GM19240 (cell line): ENCODE data around the gene DDOST.

Experiments
- DNase-seq: peaks from one replicate; pipeline ENCODE4 v3.0.0; 2011; ENCODE audit warnings: low spot score; ENCODE audit not compliant: insufficient read length

The DDOST gene

GRCh38 chr1:20661207-20662109 lies at the start of gene DDOST:
DDOST (minus strand) TSS chr1:20661369; CDS start chr1:20661350, 19 bp downstream.
- peak; percentile 97 for DNase-seq

GRCh38 chr1:20710469-20711284 lies 49.5 kb upstream of the DDOST start:
- DNase-seq: no peak

- DNase-seq: no peak
Observed at GRCh38 chr1:20709868-20710267, 48.7 kb upstream of the DDOST start.

- no peak for DNase-seq
Observed at GRCh38 chr1:20708891-20709290, 47.7 kb upstream of the DDOST start.

- DNase-seq: no peak
Observed at GRCh38 chr1:20708057-20708456, 46.9 kb upstream of the DDOST start.

GRCh38 chr1:20706841-20707240 lies 45.7 kb upstream of the DDOST start:
- no peak for DNase-seq

GRCh38 chr1:20705203-20705755 lies 44.1 kb upstream of the DDOST start:
- DNase-seq: no peak

- DNase-seq: no peak
Observed at GRCh38 chr1:20704390-20705202, 43.4 kb upstream of the DDOST start.

GRCh38 chr1:20703124-20703756 lies 42.1 kb upstream of the DDOST start:
- DNase-seq: no peak

- no peak for DNase-seq
Observed at GRCh38 chr1:20702416-20702815, 41.2 kb upstream of the DDOST start.

- DNase-seq: no peak
Observed at GRCh38 chr1:20701847-20702246, 40.7 kb upstream of the DDOST start.

- DNase-seq: no peak
Observed at GRCh38 chr1:20701446-20701845, 40.3 kb upstream of the DDOST start.

GRCh38 chr1:20700636-20701215 lies 39.6 kb upstream of the DDOST start:
- no peak for DNase-seq

GRCh38 chr1:20699558-20699957 lies 38.4 kb upstream of the DDOST start:
- DNase-seq: no peak

- no peak for DNase-seq
Observed at GRCh38 chr1:20698195-20698910, 37.2 kb upstream of the DDOST start.

GRCh38 chr1:20697563-20697962 lies 36.4 kb upstream of the DDOST start:
- DNase-seq: no peak

GRCh38 chr1:20696397-20697333 lies 35.5 kb upstream of the DDOST start:
- peak; percentile 93 for DNase-seq

GRCh38 chr1:20695515-20695914 lies 34.3 kb upstream of the DDOST start:
- no peak for DNase-seq

- DNase-seq: no peak
Observed at GRCh38 chr1:20693623-20694022, 32.5 kb upstream of the DDOST start.
